Mesenchymal stem cell (in vitro differentiated cells and primary cell): ENCODE measurements around the gene MTO1.
"Not testable (repeated sequence)": the region's sequence is repeated elsewhere in the genome, so short reads cannot be mapped to it uniquely, and the experiment has no call there.

Experiments
- DNase-seq: peaks from one replicate; pipeline ENCODE4 v3.0.0-alpha.2; 2013
- H2AFZ ChIP-seq: one replicate; pipeline ENCODE4 v1.6.1; 2013; ENCODE audit warnings: low read depth, mild to moderate bottlenecking, control low read depth, inconsistent platforms, low read length, moderate library complexity
- H2AK5ac ChIP-seq: 2 replicates; pipeline ENCODE4 v1.6.1; 2013; ENCODE audit warnings: low read length, moderate library complexity, mild to moderate bottlenecking, inconsistent platforms; ENCODE audit not compliant: severe bottlenecking
- H2BK120ac ChIP-seq: one replicate; pipeline ENCODE4 v1.6.1; 2013; ENCODE audit warnings: low read depth, mild to moderate bottlenecking, inconsistent platforms, low read length, moderate library complexity
- H2BK12ac ChIP-seq, 2 experiments: one replicate each; pipeline ENCODE4 v1.6.1; 2013; ENCODE audit warnings: inconsistent platforms in 2 of 2, low read length in 2 of 2, mild to moderate bottlenecking in 2 of 2, moderate library complexity in 2 of 2, control low read depth in 1 of 2
- H2BK15ac ChIP-seq: one replicate; pipeline ENCODE4 v1.6.1; 2013; ENCODE audit warnings: mild to moderate bottlenecking, low read depth, inconsistent platforms; ENCODE audit not compliant: poor library complexity, severe bottlenecking
- H2BK5ac ChIP-seq: 2 replicates; pipeline ENCODE4 v1.6.1; 2013; ENCODE audit warnings: low read depth, mild to moderate bottlenecking, low read length, control low read depth, inconsistent platforms; ENCODE audit not compliant: poor library complexity, severe bottlenecking
- H3K14ac ChIP-seq, 2 experiments: one replicate each; pipeline ENCODE4 v1.6.1; 2013; ENCODE audit warnings: inconsistent platforms in 2 of 2, low read length in 2 of 2, control low read depth in 1 of 2, mild to moderate bottlenecking in 1 of 2, moderate library complexity in 1 of 2
- H3K18ac ChIP-seq, 2 experiments: one replicate each; pipeline ENCODE4 v1.6.1; 2013; ENCODE audit warnings: inconsistent platforms in 2 of 2, low read length in 2 of 2, control low read depth in 1 of 2, low read depth in 1 of 2, mild to moderate bottlenecking in 1 of 2
- H3K23ac ChIP-seq, 2 experiments: one replicate each; pipeline ENCODE4 v1.6.1; 2013; ENCODE audit warnings: inconsistent platforms in 2 of 2, low read length in 2 of 2, mild to moderate bottlenecking in 2 of 2, moderate library complexity in 2 of 2, control low read depth in 1 of 2
- H3K27ac ChIP-seq: 2 replicates; pipeline ENCODE4 v1.5.1; 2013; ENCODE audit warnings: mild to moderate bottlenecking, moderate library complexity, low read length, control low read depth, inconsistent platforms; ENCODE audit not compliant: poor library complexity, severe bottlenecking
- H3K27me3 ChIP-seq, 2 experiments: 2 replicates each; pipeline versions ENCODE4 v1.6.1 to v1.7.0; 2013; ENCODE audit warnings: low read length in 2 of 2, mild to moderate bottlenecking in 2 of 2, moderate library complexity in 2 of 2, control low read depth in 1 of 2, inconsistent platforms in 1 of 2; ENCODE audit not compliant: control insufficient read depth in 1 of 2, insufficient read depth in 1 of 2
- H3K36me3 ChIP-seq, 2 experiments: 2 replicates each; pipeline versions ENCODE4 v1.6.1 to v1.7.0; 2013; ENCODE audit warnings: low read length in 2 of 2, control low read depth in 1 of 2, inconsistent platforms in 1 of 2, low read depth in 1 of 2, mild to moderate bottlenecking in 1 of 2; ENCODE audit not compliant: insufficient read depth in 2 of 2, control insufficient read depth in 1 of 2
- H3K4ac ChIP-seq, 2 experiments: one replicate each; pipeline ENCODE4 v1.6.1; 2013; ENCODE audit warnings: inconsistent platforms in 2 of 2, low read length in 2 of 2, mild to moderate bottlenecking in 2 of 2, moderate library complexity in 2 of 2, control low read depth in 1 of 2, low read depth in 1 of 2
- H3K4me1 ChIP-seq: 2 replicates; pipeline ENCODE4 v1.6.1; 2013; ENCODE audit warnings: low read depth, low read length, control low read depth; ENCODE audit not compliant: control insufficient read depth, insufficient read depth
- H3K4me2 ChIP-seq: 2 replicates; pipeline ENCODE4 v1.6.1; 2013; ENCODE audit warnings: low read length, mild to moderate bottlenecking, inconsistent platforms; ENCODE audit not compliant: poor library complexity, severe bottlenecking
- H3K4me3 ChIP-seq, 2 experiments: 2 replicates each; pipeline versions ENCODE4 v1.5.1 to v1.7.0; 2013; ENCODE audit warnings: low read length in 2 of 2, mild to moderate bottlenecking in 2 of 2, control low read depth in 1 of 2, low read depth in 1 of 2; ENCODE audit not compliant: insufficient read depth in 1 of 2
- H3K79me1 ChIP-seq: replicated peaks from 2 replicates; pipeline ENCODE4 v1.6.1; 2013; ENCODE audit warnings: mild to moderate bottlenecking, control low read depth, low read length, inconsistent platforms; ENCODE audit not compliant: poor library complexity, severe bottlenecking
- H3K9ac ChIP-seq: 2 replicates; pipeline ENCODE4 v1.7.0; 2013; ENCODE audit warnings: mild to moderate bottlenecking, low read length, moderate library complexity
- H3K9me3 ChIP-seq: 2 replicates; pipeline ENCODE4 v1.7.0; 2013; ENCODE audit warnings: mild to moderate bottlenecking, low read length; ENCODE audit not compliant: control insufficient read depth
- H4K8ac ChIP-seq: one replicate; pipeline ENCODE4 v1.6.1; 2013; ENCODE audit warnings: inconsistent platforms, mild to moderate bottlenecking, low read length, moderate library complexity
- H4K91ac ChIP-seq: one replicate; pipeline ENCODE4 v1.6.1; 2013; ENCODE audit warnings: mild to moderate bottlenecking, low read length, inconsistent platforms
- WGBS: methylation state at CpG from one replicate; pipeline ENCODE4 v1.1.7; 2013; ENCODE audit warnings: mixed read lengths; 5-methylcytosine and 5-hydroxymethylcytosine counted together

The MTO1 gene

GRCh38 chr6:73518100-73518981 is 56.8 kb downstream of the MTO1 start:
- H3K36me3 ChIP-seq, result peaks cover 26 to 55% of the 10 kb centered on the region in 2 experiments
- H4K91ac ChIP-seq, H3K79me1 ChIP-seq, H2AFZ ChIP-seq, H3K4ac ChIP-seq, H2BK120ac ChIP-seq, H2BK12ac ChIP-seq, H2BK5ac ChIP-seq, H3K4me1 ChIP-seq, H3K23ac ChIP-seq, H3K27me3 ChIP-seq, H3K18ac ChIP-seq, H2BK15ac ChIP-seq, H4K8ac ChIP-seq, H2AK5ac ChIP-seq, H3K9me3 ChIP-seq: not testable (repeated sequence)
- peak overlapping the region; percentile 77 for H3K4me2 ChIP-seq
- H3K27ac ChIP-seq, result peak overlapping the region; percentile 51
- peak overlapping the region in 1 of 2 experiments; percentile 20 for H3K14ac ChIP-seq
- DNase-seq, result peak; percentile 15
- peak overlapping the region; percentile 100 for H3K9ac ChIP-seq
- H3K4me3 ChIP-seq, result peak overlapping the region in 1 of 2 experiments; percentile 99
- 16% methylated on average over 11 of the region's 19 CpGs for WGBS

GRCh38 chr6:73518982-73519881 is 57.7 kb downstream of the MTO1 start:
- not testable (repeated sequence) for H4K8ac ChIP-seq, H2AFZ ChIP-seq, H3K18ac ChIP-seq, H3K4ac ChIP-seq, H3K4me1 ChIP-seq, H2AK5ac ChIP-seq, H2BK12ac ChIP-seq, H3K9me3 ChIP-seq, H2BK5ac ChIP-seq, H3K79me1 ChIP-seq, H3K23ac ChIP-seq, H2BK120ac ChIP-seq, H3K27me3 ChIP-seq, H2BK15ac ChIP-seq, H4K91ac ChIP-seq
- H3K9ac ChIP-seq, result peak overlapping the region; percentile 100
- peak overlapping the region in 1 of 2 experiments; percentile 99 for H3K4me3 ChIP-seq
- peak overlapping the region; percentile 77 for H3K4me2 ChIP-seq
- WGBS, result 7% methylated on average over 5 of the region's 8 CpGs
- DNase-seq, result peak; percentile 17
- H3K36me3 ChIP-seq, result peaks cover 24 to 55% of the 10 kb centered on the region in 2 experiments
- peak overlapping the region; percentile 76 for H3K27ac ChIP-seq
- peak overlapping the region in 1 of 2 experiments; percentile 60 for H3K14ac ChIP-seq

- Histone ChIP-seq H2BK12ac (no peak overlapping the region), H2BK5ac (peak overlapping the region; percentile 90), H4K91ac (peak overlapping the region; percentile 98), H3K9me3 (no peaks in the 10 kb centered on the region), H3K4ac (peak overlapping the region; percentile 82 to 100), H3K9ac (peak overlapping the region; percentile 100), H3K4me1 (peaks cover 1% of the 10 kb centered on the region), H2AK5ac (peak overlapping the region; percentile 99), H3K14ac (peak overlapping the region; percentile 74 to 90), H3K36me3 (peaks cover 20 to 49% of the 10 kb centered on the region in 2 experiments), H2BK15ac (peak overlapping the region; percentile 60), H3K18ac (peak overlapping the region; percentile 100), H2AFZ (no peak overlapping the region), H3K79me1 (peaks cover 3% of the 10 kb centered on the region), H3K4me3 (peak overlapping the region; percentile 96 to 99), H3K23ac (peak overlapping the region; percentile 71 to 96), H3K27me3 (no peaks in the 10 kb centered on the region), H3K4me2 (peak overlapping the region; percentile 65), H3K27ac (peak overlapping the region; percentile 99), H2BK120ac (peak overlapping the region; percentile 89), H4K8ac (peak overlapping the region; percentile 97)
- under 1% methylated on average over 53 of the region's 56 CpGs for WGBS
- peak; percentile 86 for DNase-seq
These were observed 58.6 kb downstream of the MTO1 start for GRCh38 chr6:73519926-73520687.
